SKM-1 treated with dmso at 0.1 percent for 144 hours (cell line): ENCODE results near the gene PWWP2B.

Experiments used
- DNase-seq: peaks from one replicate; lab custom pipeline; 2025; ENCODE audit not compliant: unreplicated experiment; lab: John Stamatoyannopoulos, UW

The PWWP2B gene

GRCh38 chr10:132454296-132455198 lies 57.5 kb downstream of the PWWP2B start:
- no peak for DNase-seq

GRCh38 chr10:132455441-132455971 lies 58.5 kb downstream of the PWWP2B start:
- no peak for DNase-seq

GRCh38 chr10:132455986-132456847 lies 59.2 kb downstream of the PWWP2B start:
- DNase-seq, result no peak

DNA sequence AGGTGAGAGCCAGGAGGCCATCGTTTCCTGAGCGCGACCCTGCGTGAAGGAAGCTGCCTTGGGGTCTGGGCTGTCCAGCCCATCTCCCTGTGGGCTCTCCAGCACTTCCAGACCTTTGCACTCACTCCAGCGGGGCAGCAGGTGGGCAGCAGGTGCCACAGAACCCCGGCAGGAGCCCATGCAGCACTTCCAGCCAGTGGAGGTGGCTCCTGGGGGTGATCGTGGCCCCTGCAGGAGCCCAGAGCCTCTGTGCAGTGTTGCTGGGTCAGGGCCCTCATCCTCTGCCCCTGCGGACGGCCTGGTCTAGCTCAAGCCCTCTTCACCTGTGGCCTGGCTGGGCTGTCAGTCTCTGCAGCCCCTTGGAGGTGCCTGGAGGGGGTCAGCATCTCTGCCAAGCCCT lies 59.9 kb downstream of the PWWP2B start:
- no peak for DNase-seq

DNA sequence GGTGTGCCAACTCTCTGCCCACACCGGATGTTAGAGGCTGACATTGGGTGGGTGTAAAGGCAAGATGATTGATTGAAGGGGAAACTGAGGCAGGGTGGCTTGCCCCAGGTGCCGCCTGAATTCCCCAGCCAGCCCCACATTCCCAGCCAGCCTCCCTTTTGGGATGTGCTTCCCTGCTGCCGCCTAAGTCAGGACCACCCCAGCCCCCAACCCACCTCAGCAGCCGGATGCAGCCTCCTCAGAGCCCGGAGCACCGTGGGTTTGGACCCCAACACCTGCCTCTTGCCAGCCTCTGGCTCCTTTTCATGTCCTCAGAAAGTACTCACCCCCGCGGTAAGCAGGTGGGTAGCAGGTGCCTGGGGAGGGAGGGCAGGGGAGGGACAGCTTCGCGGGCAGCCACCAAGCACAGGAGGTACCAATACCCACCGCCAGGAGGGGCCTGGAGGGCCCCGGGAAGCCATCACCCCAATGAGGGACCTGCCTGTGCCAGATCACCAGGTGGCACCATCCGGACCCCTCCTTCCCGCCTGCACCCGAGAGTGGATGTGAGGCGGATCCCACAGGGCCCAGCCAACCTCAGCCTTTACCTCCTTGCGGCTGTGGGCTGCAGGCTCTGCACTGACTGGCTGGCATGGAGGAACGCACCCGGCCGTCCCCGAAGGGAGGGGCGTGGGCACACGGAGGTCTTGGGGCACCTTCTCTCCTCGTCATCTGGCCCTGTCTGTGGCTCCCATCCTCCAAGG lies 60.5 kb downstream of the PWWP2B start:
- DNase-seq, result no peak

DNA sequence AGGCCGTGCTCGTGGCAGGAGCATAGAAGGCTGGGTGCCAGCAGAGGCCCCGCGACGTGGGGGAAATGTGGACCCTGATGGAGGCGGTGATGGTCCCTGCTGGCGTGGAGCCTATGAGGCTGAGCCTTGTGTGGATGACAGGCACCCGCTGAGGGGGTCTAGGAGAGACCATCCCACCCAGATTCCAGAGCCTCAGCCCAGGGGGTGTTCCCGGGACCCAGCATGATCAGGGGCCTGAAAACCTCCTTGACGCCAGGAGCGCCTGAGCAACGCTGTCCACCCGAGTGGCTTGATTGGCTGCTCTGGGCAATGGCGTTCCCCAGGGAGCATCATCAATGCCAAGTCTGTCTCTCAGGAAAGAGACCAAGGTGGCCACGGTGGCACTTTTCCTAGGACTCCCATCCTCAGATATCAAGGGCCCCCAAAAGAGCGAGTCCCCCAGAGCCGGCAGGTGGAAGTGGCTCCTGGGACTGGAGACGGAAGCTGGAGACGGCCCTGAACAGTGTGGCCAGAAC lies 61.1 kb downstream of the PWWP2B start:
- no peak for DNase-seq

DNA sequence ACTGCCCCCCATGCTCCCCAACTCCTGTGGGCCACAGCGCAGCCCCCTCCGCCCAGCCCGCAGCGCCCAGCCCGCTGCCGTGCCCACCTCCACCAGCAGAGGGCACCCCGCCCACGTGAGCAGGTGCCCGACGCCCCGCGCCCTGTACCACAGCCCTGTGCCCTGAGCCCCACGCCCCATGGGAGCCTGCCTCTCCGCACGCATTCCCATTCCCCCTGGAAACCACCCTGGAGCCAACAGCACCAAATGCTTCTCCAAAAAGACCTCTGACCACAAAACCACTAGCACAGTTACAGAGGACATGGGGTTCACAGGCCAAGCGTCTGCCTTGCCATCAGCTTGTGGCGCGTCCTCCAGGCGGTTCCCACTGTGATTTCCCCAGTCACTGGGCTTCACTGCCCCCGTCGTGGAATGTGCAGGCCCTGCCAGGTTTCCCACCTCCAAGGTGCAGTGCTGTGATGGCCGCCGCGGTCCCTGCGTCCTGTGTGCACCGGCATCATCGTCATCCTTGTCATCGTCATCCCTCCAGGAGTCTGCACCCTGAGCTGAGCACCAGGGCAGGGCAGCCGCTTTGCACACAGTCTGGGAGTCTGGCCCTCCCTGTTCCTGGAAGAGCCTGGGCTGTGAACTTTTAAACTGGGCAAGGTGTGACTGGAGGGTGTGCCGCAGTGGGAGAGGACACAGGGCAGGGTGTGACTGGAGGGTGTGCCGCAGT lies 61.7 kb downstream of the PWWP2B start:
- peak; percentile 13 for DNase-seq

GRCh38 chr10:132459301-132460003 lies 62.5 kb downstream of the PWWP2B start:
- no peak for DNase-seq

- DNase-seq, result no peak
Observed at GRCh38 chr10:132460071-132460470, 63.1 kb downstream of the PWWP2B start.

GRCh38 chr10:132460691-132461090 lies 63.7 kb downstream of the PWWP2B start:
- no peak for DNase-seq

DNA sequence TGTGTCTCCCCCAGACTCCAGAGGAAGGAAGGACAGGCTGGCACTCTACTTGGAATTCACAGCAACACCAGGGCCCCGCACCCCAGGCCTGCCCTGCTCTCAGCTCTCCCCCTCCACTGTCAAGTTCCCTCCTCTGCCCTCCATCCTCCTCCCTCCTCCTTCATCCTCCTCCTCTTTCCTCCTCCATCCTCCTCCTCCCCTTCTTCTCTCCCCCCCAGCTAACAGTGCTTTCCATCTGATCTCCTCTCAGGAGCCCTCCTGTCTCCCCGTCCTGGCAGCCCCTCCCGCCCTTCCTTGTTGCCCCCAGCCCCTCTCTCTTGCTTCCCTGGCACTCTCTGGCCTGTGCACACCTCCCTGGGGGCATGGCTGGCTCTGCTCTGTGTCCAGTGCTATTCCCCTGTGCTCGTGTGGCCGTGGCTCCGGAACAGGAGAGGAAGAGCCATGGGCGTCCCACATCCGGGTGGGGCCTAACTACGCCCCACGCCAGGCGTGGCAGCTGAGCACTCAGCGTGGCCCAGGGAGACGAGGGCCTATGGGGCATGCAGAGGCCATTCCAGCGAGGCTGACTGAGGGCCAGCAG lies 64.2 kb downstream of the PWWP2B start:
- DNase-seq, result no peak

GRCh38 chr10:132461683-132462231 lies 64.8 kb downstream of the PWWP2B start:
- no peak for DNase-seq

- DNase-seq, result no peak
Observed at GRCh38 chr10:132462463-132463332, 65.7 kb downstream of the PWWP2B start.

DNA sequence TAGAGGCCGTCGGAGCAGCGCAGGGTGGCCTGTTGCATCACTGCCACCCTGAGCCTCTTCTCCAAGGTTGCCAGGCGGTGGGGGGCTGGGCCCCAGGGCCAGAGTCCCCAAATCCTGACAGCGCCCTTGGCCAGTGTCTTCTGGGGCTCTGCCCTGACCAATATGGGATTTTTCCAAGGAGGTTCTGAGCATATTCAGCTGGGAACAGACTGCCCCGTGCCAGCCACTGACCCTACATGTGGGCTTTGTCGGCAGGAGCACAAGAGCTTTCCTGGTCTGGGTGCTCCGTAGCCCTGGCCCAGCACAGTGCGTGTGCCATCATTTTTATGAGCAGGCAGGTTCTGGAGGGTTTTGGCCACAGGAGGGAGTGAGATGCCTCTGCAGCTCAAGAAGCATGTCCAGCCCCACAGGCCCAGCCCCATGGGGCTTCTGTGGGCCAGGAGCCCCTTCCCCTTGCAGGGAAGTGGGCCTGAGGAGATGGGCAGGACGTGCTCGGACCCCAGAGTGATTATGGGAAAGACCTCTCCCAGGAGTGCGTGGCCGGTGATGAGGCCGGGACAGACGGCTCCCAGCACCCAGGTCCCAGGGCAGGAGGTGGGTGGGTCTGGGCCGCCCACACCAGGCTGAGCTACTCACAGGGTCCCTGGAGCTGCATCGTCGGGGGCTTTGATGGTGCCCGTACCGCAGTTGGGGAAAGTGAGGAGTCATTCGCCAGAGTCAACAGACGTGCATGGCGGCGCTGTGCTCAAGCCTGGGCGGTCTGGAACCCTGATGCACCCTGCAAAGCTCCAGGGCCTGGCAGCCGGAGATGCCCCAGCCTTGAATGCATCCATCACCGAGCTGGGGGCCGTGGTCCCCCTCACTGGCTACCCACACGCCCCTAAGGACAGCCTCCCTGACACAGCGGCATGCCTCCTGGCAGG lies 66.6 kb downstream of the PWWP2B start:
- DNase-seq, result no peak

DNA sequence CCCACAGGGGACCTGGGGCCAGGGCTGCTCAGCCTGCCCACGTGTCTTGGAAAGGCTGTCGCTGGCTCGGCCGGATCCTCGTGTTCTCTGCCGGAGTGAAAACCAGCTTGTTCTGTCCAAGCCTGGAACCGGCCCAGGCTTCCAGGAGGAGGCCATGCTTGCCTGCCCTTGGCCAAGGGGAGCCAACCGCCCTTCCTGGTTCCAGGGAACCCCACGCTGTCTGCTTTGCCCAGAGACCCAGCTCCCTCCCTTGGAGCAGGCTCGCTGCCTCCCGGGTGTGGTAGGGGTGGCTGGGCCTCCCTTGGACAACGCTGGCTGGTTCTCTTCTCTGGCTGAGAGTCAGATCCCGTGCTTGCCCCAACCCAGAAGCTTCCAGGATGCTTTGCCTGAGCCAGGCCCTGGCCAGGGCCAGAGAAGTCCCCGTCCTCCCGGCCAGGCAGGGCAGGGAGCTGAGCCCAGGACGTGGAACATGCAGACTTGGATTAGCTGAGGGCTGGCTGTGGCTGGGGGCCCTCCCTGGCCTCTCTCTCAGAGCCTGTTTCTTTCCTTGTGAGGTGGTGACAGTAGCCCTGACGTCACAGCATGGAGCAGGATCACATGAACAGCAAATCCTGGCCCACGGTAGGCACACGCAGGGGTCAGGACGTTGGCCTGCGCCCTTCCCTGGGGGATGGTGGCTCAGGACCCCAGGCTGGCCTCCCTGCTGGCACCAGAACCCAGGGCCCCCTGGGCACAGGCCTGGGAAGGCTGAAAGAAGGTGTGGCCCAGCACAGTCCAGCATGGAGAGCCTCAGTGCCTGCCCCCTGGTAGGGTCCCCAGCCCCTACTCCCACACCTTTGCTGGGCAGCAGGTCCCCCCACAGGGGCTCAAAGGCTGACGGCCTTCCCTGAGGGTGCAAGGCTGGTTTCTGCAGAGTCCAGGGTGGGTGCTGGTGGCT lies 67.5 kb downstream of the PWWP2B start:
- no peak for DNase-seq
